Measurements from ENCODE around the gene ACAP1.
"Not testable (repeated sequence)": the region's sequence is repeated elsewhere in the genome, so short reads cannot be mapped to it uniquely, and the experiment has no call there.

DNA sequence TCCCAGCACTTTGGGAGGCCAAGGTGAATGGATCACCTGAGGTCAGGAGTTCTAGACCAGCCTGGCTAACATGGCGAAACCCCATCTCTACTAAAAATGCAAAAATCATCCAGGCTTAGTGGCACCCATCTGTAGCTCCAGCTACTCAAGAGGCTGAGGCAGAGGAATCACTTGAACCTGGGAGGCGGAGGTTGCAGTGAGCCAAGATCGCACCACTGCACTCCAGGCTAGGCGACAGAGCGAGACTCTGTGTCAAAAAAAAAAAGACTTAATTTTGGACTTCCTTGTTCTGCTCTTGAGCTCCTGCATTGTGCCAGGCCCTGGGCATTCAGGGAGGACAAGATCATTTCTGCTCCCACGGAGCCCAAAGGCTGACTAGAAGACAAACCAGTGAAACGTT is 1.3 kb downstream of the ACAP1 start:
- TF ChIP-seq CTCF (IDR thresholded peaks at IDR 0.05; ENCODE audit: low read depth, low read length, poor library complexity, severe bottlenecking); EZH2phosphoT487 (IDR thresholded peaks at IDR 0.05; ENCODE audit: borderline replicate concordance, low read length): not testable (repeated sequence)

Data from DOHH2 (cell line).